Measurements from ENCODE around the gene PRRG3. TPM values are rescaled to one million over a fixed set of nuclear protein-coding genes. Genes with fewer than 3 reads are reported as not detected.

Gene PRRG3
- polyA plus RNA-seq, 1 donor (not counting 4 experiments of a cell fraction or from before 2014, with no cell fraction given) = not detected

DNA sequence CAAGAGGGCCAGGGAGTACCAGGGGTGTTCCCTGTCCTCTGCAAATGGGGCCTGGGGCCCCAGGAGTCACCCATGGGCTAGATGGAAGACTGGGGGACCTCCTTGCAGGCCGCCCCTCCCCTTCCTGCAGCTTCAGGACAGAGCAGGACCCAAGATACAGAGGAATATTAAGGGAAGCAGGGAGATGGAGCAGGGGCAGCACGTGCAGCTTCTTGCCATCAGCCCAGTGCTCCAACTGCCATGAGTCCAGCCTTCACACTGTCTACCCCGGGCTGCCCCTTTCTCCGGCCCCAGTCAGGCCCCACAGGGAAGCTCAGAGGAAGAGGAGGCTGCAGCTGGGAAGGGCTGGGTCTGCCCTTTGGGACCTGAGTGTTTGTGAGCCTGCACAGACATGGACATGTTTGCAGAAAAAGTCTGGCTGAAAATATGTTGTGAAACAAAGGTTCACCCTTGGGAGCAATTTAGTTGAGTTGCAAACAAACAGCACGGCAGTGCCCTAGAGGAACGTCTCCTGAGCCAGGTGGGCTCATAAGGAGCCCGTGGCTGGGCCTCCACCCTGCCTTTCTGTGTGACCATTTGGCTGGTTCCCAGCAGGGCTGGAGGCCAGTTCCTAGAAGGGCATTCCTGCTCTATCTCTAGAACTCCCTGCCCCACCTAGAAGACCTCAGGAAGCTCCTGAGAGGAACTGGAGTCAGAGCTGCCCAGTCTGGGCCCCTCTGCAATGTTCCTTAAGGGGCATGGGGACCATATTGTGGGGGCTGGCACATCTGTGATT is 29.5 kb downstream of the PRRG3 start:
- Histone ChIP-seq H3K9me1 (ENCODE audit: control insufficient read depth, extremely low read depth, insufficient read depth, low read length) (no peaks in the 10 kb centered on the region), H3K9me3 (ENCODE audit: control insufficient read depth, low read depth, low read length) (peaks cover 3% of the 10 kb centered on the region), H3K4me1 (ENCODE audit: control insufficient read depth, extremely low read depth, insufficient read depth, low read length) (no peaks in the 10 kb centered on the region), H2AFZ (ENCODE audit: control insufficient read depth, low read length) (no peak overlapping the region), H3K4me2 (ENCODE audit: control insufficient read depth, extremely low read depth, insufficient read depth, low read depth, low read length) (no peak overlapping the region), H3K27ac (ENCODE audit: control insufficient read depth, insufficient read depth, low read length) (no peak overlapping the region), H3K79me2 (ENCODE audit: control insufficient read depth, insufficient read depth, low read length) (no peaks in the 10 kb centered on the region), H3K9ac (ENCODE audit: control insufficient read depth, extremely low read depth, insufficient read depth, low read length) (no peak overlapping the region), H3K36me3 (ENCODE audit: control insufficient read depth in 2 of 2, extremely low read depth in 1 of 2, insufficient read depth in 2 of 2, low read length in 2 of 2) (no peaks in the 10 kb centered on the region), H4K20me1 (ENCODE audit: control insufficient read depth, extremely low read depth, insufficient read depth, low read length) (no peaks in the 10 kb centered on the region), H3K27me3 (ENCODE audit: control insufficient read depth, extremely low read depth, insufficient read depth, low read length) (no peaks in the 10 kb centered on the region), H3K4me3 (ENCODE audit: control insufficient read depth in 2 of 3, extremely low read depth in 1 of 3, insufficient read depth in 2 of 3, low read depth in 1 of 3, low read length in 3 of 3) (no peak overlapping the region)
- no peak for DNase-seq (ENCODE audit: low read depth, low spot score)
- TF ChIP-seq EZH2 (IDR thresholded peaks at IDR 0.05; ENCODE audit: low read length) = no peak
- TF ChIP-seq, protein P1, sequence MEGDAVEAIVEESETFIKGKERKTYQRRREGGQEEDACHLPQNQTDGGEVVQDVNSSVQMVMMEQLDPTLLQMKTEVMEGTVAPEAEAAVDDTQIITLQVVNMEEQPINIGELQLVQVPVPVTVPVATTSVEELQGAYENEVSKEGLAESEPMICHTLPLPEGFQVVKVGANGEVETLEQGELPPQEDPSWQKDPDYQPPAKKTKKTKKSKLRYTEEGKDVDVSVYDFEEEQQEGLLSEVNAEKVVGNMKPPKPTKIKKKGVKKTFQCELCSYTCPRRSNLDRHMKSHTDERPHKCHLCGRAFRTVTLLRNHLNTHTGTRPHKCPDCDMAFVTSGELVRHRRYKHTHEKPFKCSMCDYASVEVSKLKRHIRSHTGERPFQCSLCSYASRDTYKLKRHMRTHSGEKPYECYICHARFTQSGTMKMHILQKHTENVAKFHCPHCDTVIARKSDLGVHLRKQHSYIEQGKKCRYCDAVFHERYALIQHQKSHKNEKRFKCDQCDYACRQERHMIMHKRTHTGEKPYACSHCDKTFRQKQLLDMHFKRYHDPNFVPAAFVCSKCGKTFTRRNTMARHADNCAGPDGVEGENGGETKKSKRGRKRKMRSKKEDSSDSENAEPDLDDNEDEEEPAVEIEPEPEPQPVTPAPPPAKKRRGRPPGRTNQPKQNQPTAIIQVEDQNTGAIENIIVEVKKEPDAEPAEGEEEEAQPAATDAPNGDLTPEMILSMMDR (optimal IDR thresholded peaks at IDR 0.05 in 1 of 3, IDR thresholded peaks at IDR 0.05 in 1 of 3, conservative IDR thresholded peaks at IDR 0.05 in 1 of 3; ENCODE audit: extremely low read depth in 1 of 3, insufficient read depth in 2 of 3, low read length in 3 of 3) = no peak
- FAIRE-seq = no peak
- dilution Hi-C loops (cut with MboI; ENCODE audit: extremely low pct_ligation_motif_present, low sequenced_read_pairs) = loop anchor here (25.0 kb wide), 1 partner anchor 913 kb away; the partner anchor contains the start of gene GABRQ

DNA sequence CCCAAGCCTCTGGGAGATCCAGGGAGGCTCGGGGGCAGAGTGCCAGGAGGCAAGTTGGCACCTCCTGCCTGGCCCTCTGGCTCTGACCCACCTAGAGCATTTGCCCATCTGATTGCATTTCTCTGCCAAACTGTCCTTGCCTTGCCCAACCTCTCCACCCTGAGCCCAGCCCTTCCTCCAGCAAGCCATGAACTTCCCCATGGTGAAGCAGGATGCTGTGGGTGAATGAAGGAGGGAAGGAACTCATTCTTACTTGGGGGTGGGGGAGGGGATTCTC is 30.0 kb downstream of the PRRG3 start:
- DNase-seq (ENCODE audit: low read depth, low spot score) = no peak
- TF ChIP-seq, protein P1 (optimal IDR thresholded peaks at IDR 0.05 in 1 of 3, IDR thresholded peaks at IDR 0.05 in 1 of 3, conservative IDR thresholded peaks at IDR 0.05 in 1 of 3; ENCODE audit: extremely low read depth in 1 of 3, insufficient read depth in 2 of 3, low read length in 3 of 3) = no peak
- no peak for TF ChIP-seq EZH2 (IDR thresholded peaks at IDR 0.05; ENCODE audit: low read length)
- H3K9ac ChIP-seq (ENCODE audit: control insufficient read depth, extremely low read depth, insufficient read depth, low read length) = no peak overlapping the region
- H3K4me2 ChIP-seq (ENCODE audit: control insufficient read depth, extremely low read depth, insufficient read depth, low read depth, low read length) = no peak overlapping the region
- peaks cover 3% of the 10 kb centered on the region for H3K9me3 ChIP-seq (ENCODE audit: control insufficient read depth, low read depth, low read length)
- no peaks in the 10 kb centered on the region for H4K20me1 ChIP-seq (ENCODE audit: control insufficient read depth, extremely low read depth, insufficient read depth, low read length)
- H3K79me2 ChIP-seq (ENCODE audit: control insufficient read depth, insufficient read depth, low read length) = no peaks in the 10 kb centered on the region
- H3K9me1 ChIP-seq (ENCODE audit: control insufficient read depth, extremely low read depth, insufficient read depth, low read length) = no peaks in the 10 kb centered on the region
- H3K36me3 ChIP-seq (ENCODE audit: control insufficient read depth in 2 of 2, extremely low read depth in 1 of 2, insufficient read depth in 2 of 2, low read length in 2 of 2) = no peaks in the 10 kb centered on the region
- no peaks in the 10 kb centered on the region for H3K27me3 ChIP-seq (ENCODE audit: control insufficient read depth, extremely low read depth, insufficient read depth, low read length)
- no peak overlapping the region for H2AFZ ChIP-seq (ENCODE audit: control insufficient read depth, low read length)
- FAIRE-seq = no peak
- H3K27ac ChIP-seq (ENCODE audit: control insufficient read depth, insufficient read depth, low read length) = no peak overlapping the region
- dilution Hi-C loops (cut with MboI; ENCODE audit: extremely low pct_ligation_motif_present, low sequenced_read_pairs) = loop anchor here (25.0 kb wide), 1 partner anchor 912 kb away; the partner anchor contains the start of gene GABRQ
- no peaks in the 10 kb centered on the region for H3K4me1 ChIP-seq (ENCODE audit: control insufficient read depth, extremely low read depth, insufficient read depth, low read length)
- no peak overlapping the region for H3K4me3 ChIP-seq (ENCODE audit: control insufficient read depth in 2 of 3, extremely low read depth in 1 of 3, insufficient read depth in 2 of 3, low read depth in 1 of 3, low read length in 3 of 3)

All from keratinocyte (primary cell).